Eye (tissue), 1 donor: ENCODE data around the gene U2AF2.

Source experiments
- DNase-seq: peaks from one replicate; pipeline ENCODE4 v3.0.0-alpha.2; 2015

U2AF2 gene

GRCh38 chr19:55660404-55660803 is 5.6 kb downstream of the U2AF2 start:
- no peak for DNase-seq

- no peak for DNase-seq
Observed at GRCh38 chr19:55660991-55661390, 6.2 kb downstream of the U2AF2 start.

GRCh38 chr19:55661826-55662225 is 7.0 kb downstream of the U2AF2 start:
- DNase-seq, result no peak

GRCh38 chr19:55663846-55664536 is 9.2 kb downstream of the U2AF2 start:
- no peak for DNase-seq

GRCh38 chr19:55666343-55667005 is 11.6 kb downstream of the U2AF2 start:
- DNase-seq, result no peak

GRCh38 chr19:55667006-55667381 is 12.2 kb downstream of the U2AF2 start:
- no peak for DNase-seq

GRCh38 chr19:55667511-55667910 is 12.7 kb downstream of the U2AF2 start:
- no peak for DNase-seq

- DNase-seq, result no peak
Observed at GRCh38 chr19:55667958-55668357, 13.1 kb downstream of the U2AF2 start.

- no peak for DNase-seq
Observed at GRCh38 chr19:55668603-55669348, 13.9 kb downstream of the U2AF2 start.

GRCh38 chr19:55669418-55670279 is 14.8 kb downstream of the U2AF2 start:
- DNase-seq, result no peak

GRCh38 chr19:55670280-55671053 is 15.6 kb downstream of the U2AF2 start:
- peak; percentile 44 for DNase-seq

- no peak for DNase-seq
Observed at GRCh38 chr19:55671054-55671378, 16.2 kb downstream of the U2AF2 start.

- DNase-seq, result no peak
Observed at GRCh38 chr19:55672418-55672817, 17.6 kb downstream of the U2AF2 start.

GRCh38 chr19:55673465-55673864 is 18.6 kb downstream of the U2AF2 start:
- DNase-seq, result no peak

- DNase-seq, result no peak
Observed at GRCh38 chr19:55673889-55674288, 19.1 kb downstream of the U2AF2 start.

GRCh38 chr19:55674459-55674840 is 19.6 kb downstream of the U2AF2 start:
- no peak for DNase-seq

- peak; percentile 98 for DNase-seq
Observed at GRCh38 chr19:55674841-55675660, 20.2 kb downstream of the U2AF2 start, which contains the start of gene EPN1. EPN1 (plus strand) TSS chr19:55675226; CDS start chr19:55678628, 3,402 bp downstream.

- no peak for DNase-seq
Observed at GRCh38 chr19:55675661-55676354, 21.0 kb downstream of the U2AF2 start.

GRCh38 chr19:55676383-55676782 is 21.5 kb downstream of the U2AF2 start:
- no peak for DNase-seq

- no peak for DNase-seq
Observed at GRCh38 chr19:55676889-55677505, 22.2 kb downstream of the U2AF2 start.
